HL-60 (cell line): ENCODE data around the gene SLC25A14.

ENCODE experiments used
- DNase-seq, 2 experiments: peaks; one replicate each; pipeline ENCODE4 v3.0.0-alpha.2; 2010 to 2020; ENCODE audit warnings: low read depth in 1 of 2, low spot score in 1 of 2
- H3K27ac ChIP-seq: fragments of 250-450 bp; sonication (Bioruptor Pico); replicated peaks from 2 replicates; pipeline ENCODE4 v1.5.1; 2020; ENCODE audit warnings: mild to moderate bottlenecking, moderate library complexity
- H3K27me3 ChIP-seq: fragments of 250-450 bp; sonication (Bioruptor Pico); 2 replicates; pipeline ENCODE4 v1.5.1; 2021; ENCODE audit warnings: mild to moderate bottlenecking, moderate library complexity; ENCODE audit not compliant: insufficient read depth, poor library complexity, severe bottlenecking
- H3K4me3 ChIP-seq: replicated peaks from 2 replicates; pipeline ENCODE4 v1.5.1; 2011; ENCODE audit warnings: mild to moderate bottlenecking, control low read depth, low read length; ENCODE audit not compliant: insufficient read depth
- CTCF ChIP-seq: IDR thresholded peaks from one replicate; pipeline ENCODE4 v1.5.1; 2011; ENCODE audit warnings: low read length, control low read depth, inconsistent platforms; ENCODE audit not compliant: insufficient read depth
- GABPA ChIP-seq: IDR thresholded peaks from 2 replicates; pipeline ENCODE4 v1.6.1; 2012; ENCODE audit warnings: low read depth
- POLR2AphosphoS5 ChIP-seq: IDR thresholded peaks from 2 replicates; pipeline ENCODE4 v1.6.1; 2012; ENCODE audit warnings: low read depth
- REST ChIP-seq: IDR thresholded peaks from 2 replicates; pipeline ENCODE4 v1.6.1; 2012; ENCODE audit warnings: low read depth; ENCODE audit not compliant: insufficient replicate concordance
- SPI1 ChIP-seq: IDR thresholded peaks from 2 replicates; pipeline ENCODE4 v1.6.1; 2012; ENCODE audit warnings: low read depth, mild to moderate bottlenecking, borderline replicate concordance

The SLC25A14 gene

GRCh38 chrX:130418740-130419139 is 79.0 kb downstream of the SLC25A14 start:
- TF ChIP-seq SPI1, result no peak
- no peak for TF ChIP-seq GABPA
- TF ChIP-seq CTCF, result no peak
- no peak for TF ChIP-seq REST
- TF ChIP-seq POLR2AphosphoS5, result no peak
- no peak overlapping the region for H3K27ac ChIP-seq
- H3K4me3 ChIP-seq, result no peak overlapping the region
- no peaks in the 10 kb centered on the region for H3K27me3 ChIP-seq
- no peak for DNase-seq

GRCh38 chrX:130419263-130419662 is 79.5 kb downstream of the SLC25A14 start:
- Histone ChIP-seq H3K4me3 (no peak overlapping the region), H3K27ac (no peak overlapping the region), H3K27me3 (no peaks in the 10 kb centered on the region)
- TF ChIP-seq REST, result no peak
- TF ChIP-seq SPI1, result no peak
- TF ChIP-seq GABPA, result no peak
- DNase-seq, result no peak
